Gastroesophageal sphincter (tissue), 4 donors: ENCODE results near the gene STOML2. TPM values are rescaled to one million over a fixed set of nuclear protein-coding genes. Genes with fewer than 3 reads are reported as not detected.

Source experiments
- ATAC-seq: fragments of 150-250 bp; one replicate; pipeline ENCODE4 v1.9.1; 2016; ENCODE audit warnings: mild to moderate bottlenecking, moderate library complexity
- H3K27ac ChIP-seq, 4 donors: fragments of 200-600 bp; sonication (generic) in 3 of 4; 1 replicate in 3 of 4; 2 replicates in 1 of 4; pipeline ENCODE4 v1.5.1; 2016 to 2019
- H3K27me3 ChIP-seq: fragments of 200-600 bp; sonication (generic); one replicate; pipeline ENCODE4 v1.5.1; 2019
- H3K36me3 ChIP-seq, 2 donors: fragments of 200-600 bp; sonication (generic); one replicate each; pipeline ENCODE4 v1.5.1; 2019; ENCODE audit warnings: control low read depth in 1 of 2
- H3K4me1 ChIP-seq, 3 donors: fragments of 200-600 bp; sonication (generic); 1 replicate in 2 of 3; 2 replicates in 1 of 3; pipeline ENCODE4 v1.5.1; 2016 to 2019; ENCODE audit warnings: control low read depth in 2 of 3
- H3K4me3 ChIP-seq, 2 donors: fragments of 200-600 bp; sonication (generic); one replicate each; pipeline ENCODE4 v1.5.1; 2019; ENCODE audit warnings: mild to moderate bottlenecking in 1 of 2, moderate library complexity in 1 of 2
- H3K9me3 ChIP-seq, 3 donors: fragments of 200-600 bp; sonication (generic); one replicate each; pipeline ENCODE4 v1.5.1; 2017 to 2019; ENCODE audit warnings: control low read depth in 2 of 3
- EP300 ChIP-seq: sonication (generic); formaldehyde crosslinking; IDR thresholded peaks from one replicate; pipeline ENCODE4 v1.6.1; 2017; ENCODE audit warnings: antibody characterized with exemption, mild to moderate bottlenecking
- POLR2A ChIP-seq, 2 donors: fragments of 450-650 bp; IDR thresholded peaks; one replicate each; pipeline ENCODE4 v1.6.1; 2017; ENCODE audit warnings: antibody characterized with exemption in 2 of 2, mild to moderate bottlenecking in 2 of 2, moderate library complexity in 1 of 2
- POLR2AphosphoS5 ChIP-seq: sonication (generic); formaldehyde crosslinking; IDR thresholded peaks from one replicate; pipeline ENCODE4 v1.6.1; 2017; ENCODE audit warnings: antibody characterized with exemption
- WGBS, 2 donors: methylation state at CpG; one replicate each; pipeline ENCODE4 v1.1.5; 2018; ENCODE audit warnings: low coverage in 1 of 2; 5-methylcytosine and 5-hydroxymethylcytosine counted together
- total RNA-seq, 4 donors: library from RNA; depleted of rRNA; stranded (reverse); fragments of >200 nt; gene quantifications; one replicate each; pipeline ENCODE4 v1.1.0, GENCODE V29; 2016
- TF ChIP-seq, protein P1 (sequence below), 4 experiments: fragments of 200-600 bp in 2 of 4; fragments of 450-650 bp in 2 of 4; sonication (generic) in 1 of 4; IDR thresholded peaks; one replicate each; pipeline ENCODE4 v1.5.1; 2017 to 2019; ENCODE audit warnings: antibody characterized with exemption in 4 of 4, mild to moderate bottlenecking in 2 of 4, moderate library complexity in 2 of 4

Gene STOML2
- total RNA-seq, 4 donors from 2014 or later, result 96.0 to 123 (median 110) TPM

DNA sequence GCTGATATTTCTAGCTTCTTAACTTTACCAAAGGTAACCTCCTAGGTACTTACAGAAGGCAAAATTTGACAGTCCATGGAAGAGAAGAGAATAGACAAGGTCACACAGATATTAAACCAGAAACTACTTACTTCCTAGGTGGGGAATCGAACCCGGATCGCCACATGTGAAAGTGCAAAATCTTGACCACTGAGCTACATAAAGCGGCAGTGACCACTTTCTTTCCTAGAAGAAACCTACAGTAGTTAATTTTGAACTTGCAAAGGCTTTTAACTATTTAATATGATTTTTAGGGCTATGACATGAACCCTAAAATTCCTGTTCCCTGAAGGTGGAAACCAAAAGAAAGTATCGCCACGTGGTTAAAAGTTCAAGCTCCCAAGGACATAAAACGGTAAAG, 33.1 kb upstream of the STOML2 start:
- WGBS, 2 donors, result 87 to 89% methylated on average over 7 of the region's 7 CpGs

GRCh38 chr9:35134920-35135319, 32.0 kb upstream of the STOML2 start:
- Histone ChIP-seq H3K36me3 (no peaks in the 10 kb centered on the region), H3K27me3 (no peaks in the 10 kb centered on the region), H3K9me3 (no peaks in the 10 kb centered on the region), H3K4me1 (no peaks in the 10 kb centered on the region), H3K4me3 (no peak overlapping the region), H3K27ac (no peak overlapping the region)
- ATAC-seq, result no peak
- 59 to 81% methylated on average over 4 to 6 of the region's 6 CpGs for WGBS, 2 donors
- no peak for TF ChIP-seq POLR2A (IDR thresholded peaks at IDR 0.05)
- no peak for TF ChIP-seq POLR2AphosphoS5
- no peak for TF ChIP-seq EP300
- TF ChIP-seq, protein P1, sequence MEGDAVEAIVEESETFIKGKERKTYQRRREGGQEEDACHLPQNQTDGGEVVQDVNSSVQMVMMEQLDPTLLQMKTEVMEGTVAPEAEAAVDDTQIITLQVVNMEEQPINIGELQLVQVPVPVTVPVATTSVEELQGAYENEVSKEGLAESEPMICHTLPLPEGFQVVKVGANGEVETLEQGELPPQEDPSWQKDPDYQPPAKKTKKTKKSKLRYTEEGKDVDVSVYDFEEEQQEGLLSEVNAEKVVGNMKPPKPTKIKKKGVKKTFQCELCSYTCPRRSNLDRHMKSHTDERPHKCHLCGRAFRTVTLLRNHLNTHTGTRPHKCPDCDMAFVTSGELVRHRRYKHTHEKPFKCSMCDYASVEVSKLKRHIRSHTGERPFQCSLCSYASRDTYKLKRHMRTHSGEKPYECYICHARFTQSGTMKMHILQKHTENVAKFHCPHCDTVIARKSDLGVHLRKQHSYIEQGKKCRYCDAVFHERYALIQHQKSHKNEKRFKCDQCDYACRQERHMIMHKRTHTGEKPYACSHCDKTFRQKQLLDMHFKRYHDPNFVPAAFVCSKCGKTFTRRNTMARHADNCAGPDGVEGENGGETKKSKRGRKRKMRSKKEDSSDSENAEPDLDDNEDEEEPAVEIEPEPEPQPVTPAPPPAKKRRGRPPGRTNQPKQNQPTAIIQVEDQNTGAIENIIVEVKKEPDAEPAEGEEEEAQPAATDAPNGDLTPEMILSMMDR (IDR thresholded peaks at IDR 0.05), result no peak

More for the DNA sequence above, 33.1 kb upstream of the STOML2 start:
- no peak for TF ChIP-seq POLR2A (IDR thresholded peaks at IDR 0.05)
- no peak for TF ChIP-seq POLR2AphosphoS5
- Histone ChIP-seq H3K4me1 (no peaks in the 10 kb centered on the region), H3K4me3 (no peak overlapping the region), H3K27me3 (no peaks in the 10 kb centered on the region), H3K9me3 (peaks cover 0 to under 1% (median 0%) of the 10 kb centered on the region in 3 donors), H3K36me3 (no peaks in the 10 kb centered on the region), H3K27ac (no peak overlapping the region)
- ATAC-seq, result no peak

DNA sequence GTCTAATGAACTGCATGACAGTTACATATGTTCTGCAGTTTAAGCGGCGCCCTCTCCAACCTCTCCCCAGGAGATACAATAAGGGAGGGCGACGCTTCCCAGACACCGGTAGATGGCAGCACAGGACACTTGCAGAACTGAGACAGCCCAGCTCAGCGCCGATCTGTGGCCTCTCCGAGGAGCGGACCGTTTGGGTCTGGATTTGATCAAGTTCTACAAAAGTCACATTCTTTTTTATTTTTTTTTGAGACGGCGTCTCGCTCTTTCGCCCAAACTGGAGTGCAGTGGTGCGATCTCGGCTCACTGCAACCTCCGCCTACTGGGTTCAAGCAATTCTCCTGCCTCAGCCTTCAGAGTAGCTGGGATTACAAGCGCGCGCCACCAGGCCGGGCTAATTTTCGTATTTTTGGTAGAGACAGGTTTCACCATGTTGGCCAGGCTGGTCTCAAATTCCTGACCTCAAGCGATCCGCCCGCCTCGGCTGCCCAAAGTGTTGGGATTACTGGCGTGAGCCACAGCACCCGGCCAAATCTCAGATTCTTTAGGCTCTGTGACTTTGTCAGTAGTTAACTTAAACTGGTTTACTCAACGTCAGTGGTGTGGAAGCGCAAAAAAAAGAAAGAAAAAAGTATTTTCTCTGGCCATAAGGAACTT, 14.1 kb upstream of the STOML2 start:
- no peaks in the 10 kb centered on the region for H3K9me3 ChIP-seq
- 12 to 18% methylated on average over 9 to 30 of the region's 30 CpGs for WGBS, 2 donors
- peak; percentile 74 for ATAC-seq
- no peaks in the 10 kb centered on the region for H3K27me3 ChIP-seq
- no peaks in the 10 kb centered on the region for H3K36me3 ChIP-seq
- TF ChIP-seq, protein P1 (IDR thresholded peaks at IDR 0.05), result peak in 3 of 4 experiments; percentile 88 to 95 (median 90)
- TF ChIP-seq EP300 (no peak), POLR2A (IDR thresholded peaks at IDR 0.05) (no peak), POLR2AphosphoS5 (peak; percentile 49)
- H3K4me1 ChIP-seq, result peaks cover 10 to 51% (median 27%) of the 10 kb centered on the region in 3 donors
- H3K4me3 ChIP-seq, result peak overlapping the region in 1 of 2 donors; percentile 64
- peak overlapping the region; percentile 41 to 96 (median 91) for H3K27ac ChIP-seq

- Histone ChIP-seq H3K4me3 (peak overlapping the region; percentile 43 to 64), H3K36me3 (no peaks in the 10 kb centered on the region), H3K27ac (peak overlapping the region; percentile 55 to 96 (median 91)), H3K9me3 (no peaks in the 10 kb centered on the region), H3K27me3 (no peaks in the 10 kb centered on the region), H3K4me1 (peaks cover 10 to 56% (median 30%) of the 10 kb centered on the region in 3 donors)
- ATAC-seq, result no peak
- TF ChIP-seq EP300 (no peak), POLR2A (IDR thresholded peaks at IDR 0.05) (no peak), POLR2AphosphoS5 (no peak)
- TF ChIP-seq, protein P1 (IDR thresholded peaks at IDR 0.05), result no peak
- 0% methylated on average over 6 to 7 of the region's 12 CpGs for WGBS, 2 donors
Observed at GRCh38 chr9:35116539-35116897, 13.6 kb upstream of the STOML2 start.

- Histone ChIP-seq H3K4me3 (peak within 1 kb of the TSS; percentile 43 to 64), H3K4me1 (peaks cover 10 to 58% (median 30%) of the 10 kb centered on the region in 3 donors), H3K27ac (peak within 1 kb of the TSS; percentile 55 to 96 (median 91)), H3K27me3 (no peaks in the 10 kb centered on the region), H3K9me3 (no peaks in the 10 kb centered on the region), H3K36me3 (no peaks in the 10 kb centered on the region)
- ATAC-seq, result peak; percentile 73
- WGBS, 2 donors, result 0% methylated on average over 25 to 27 of the region's 54 CpGs
- TF ChIP-seq EP300, result no peak
- TF ChIP-seq POLR2A (IDR thresholded peaks at IDR 0.05), result peak in 1 of 2 donors; percentile 23
- peak; percentile 44 for TF ChIP-seq POLR2AphosphoS5
- TF ChIP-seq, protein P1 (IDR thresholded peaks at IDR 0.05), result no peak
Observed at GRCh38 chr9:35115680-35116538, 13.0 kb upstream of the STOML2 start, which contains the start of gene ATOSB. Gene ATOSB, minus strand, starts transcription at chr9:35115862. Its CDS starts 7,588 bp downstream, at chr9:35108274.
